HepG2 (cell line): ENCODE data around the gene VDAC1. TPM values are rescaled to one million over a fixed set of nuclear protein-coding genes. Genes with fewer than 3 reads are reported as not detected.

Experiments
- FOXJ3 ChIP-seq: sonication (generic); formaldehyde crosslinking; IDR thresholded peaks from 2 replicates; pipeline ENCODE4 v1.4.0; 2020; ENCODE audit warnings: missing genetic modification reagents, mild to moderate bottlenecking, borderline replicate concordance
- HOMEZ ChIP-seq: IDR thresholded peaks from 2 replicates; pipeline ENCODE4 v1.6.1; 2016; ENCODE audit warnings: low read depth
- JUND ChIP-seq: sonication (generic); formaldehyde crosslinking; IDR thresholded peaks from 2 replicates; pipeline ENCODE4 v1.8.0; 2022; ENCODE audit warnings: mild to moderate bottlenecking, missing genetic modification reagents
- KIAA2018 ChIP-seq: sonication (generic); formaldehyde crosslinking; IDR thresholded peaks from 2 replicates; pipeline ENCODE4 v1.5.0; 2020; ENCODE audit warnings: mild to moderate bottlenecking, missing genetic modification reagents, borderline replicate concordance
- MEF2D ChIP-seq: sonication (generic); formaldehyde crosslinking; IDR thresholded peaks from 2 replicates; pipeline ENCODE4 v1.5.1; 2020; ENCODE audit warnings: mild to moderate bottlenecking, missing genetic modification reagents
- PLRG1 ChIP-seq: fragments of 450-650 bp; conservative IDR thresholded peaks from 2 replicates; pipeline ENCODE4 v1.6.1; 2016
- SOX5 ChIP-seq: IDR thresholded peaks from 2 replicates; pipeline ENCODE4 v1.6.1; 2016; ENCODE audit warnings: borderline replicate concordance
- TERF1 ChIP-seq: sonication (generic); formaldehyde crosslinking; IDR thresholded peaks from 2 replicates; pipeline ENCODE4 v1.8.0; 2022; ENCODE audit warnings: mild to moderate bottlenecking, missing genetic modification reagents, moderate library complexity
- ZBTB25 ChIP-seq: IDR thresholded peaks from 2 replicates; pipeline ENCODE4 v1.6.1; 2018; ENCODE audit warnings: missing genetic modification reagents
- ZFP36L1 ChIP-seq: sonication (generic); formaldehyde crosslinking; IDR thresholded peaks from 2 replicates; pipeline ENCODE4 v1.8.0; 2022; ENCODE audit warnings: mild to moderate bottlenecking, missing genetic modification reagents, moderate library complexity
- ZNF556 ChIP-seq: sonication (generic); formaldehyde crosslinking; IDR thresholded peaks from 2 replicates; pipeline ENCODE4 v1.4.0; 2020; ENCODE audit warnings: mild to moderate bottlenecking, missing genetic modification reagents, borderline replicate concordance
- ZNF737 ChIP-seq: sonication (generic); formaldehyde crosslinking; IDR thresholded peaks from 2 replicates; pipeline ENCODE4 v1.5.0; 2020; ENCODE audit warnings: missing genetic modification reagents, mild to moderate bottlenecking, borderline replicate concordance
- ZXDC ChIP-seq: sonication (generic); formaldehyde crosslinking; IDR thresholded peaks from 2 replicates; pipeline ENCODE4 v1.5.0; 2020; ENCODE audit warnings: mild to moderate bottlenecking, missing genetic modification reagents
- polyA plus RNA-seq, 8 experiments: library from polyadenylated mRNA; depleted of rRNA in 3 of 8; stranded (reverse) in 7 of 8; unstranded in 1 of 8; fragments of >200 nt; fragmentation: Illumina TruSeq in 4 of 8; extraction: Trizol in 4 of 8; gene quantifications; 2 replicates each; pipeline versions ENCODE4 v1.2.1 to v1.2.3, GENCODE V29; 2011 to 2016; ENCODE audit warnings: low read depth in 4 of 8, missing spikeins in 1 of 8, mixed read lengths in 1 of 8; ENCODE audit not compliant: insufficient read depth in 1 of 8
- total RNA-seq, 5 experiments: library from RNA; depleted of rRNA; stranded (reverse); fragments of >200 nt; fragmentation: Illumina TruSeq; extraction: Trizol; gene quantifications; 2 replicates each; pipeline ENCODE4 v1.2.3, GENCODE V29; 2016; ENCODE audit warnings: low read depth in 1 of 5

Gene VDAC1
- total and polyA plus RNA-seq, 2 of the 13 experiments (the other 11 are each of a cell fraction or from before 2014, with no cell fraction given) = 112 to 380 TPM

- TF ChIP-seq MEF2D (peak; percentile 9), SOX5 (CRISPR knock-in tag) (no peak; the same call in 1 of the 2 replicates), KIAA2018 (CRISPR knock-in tag) (no peak), TERF1 (CRISPR knock-in tag) (no peak), ZNF556 (CRISPR knock-in tag) (no peak), ZBTB25 (CRISPR knock-in tag) (0 out of 2 replicates have a peak, but pooled peaks have one; percentile 28), PLRG1 (no peak), ZXDC (CRISPR knock-in tag) (0 out of 2 replicates have a peak, but pooled peaks have one; percentile 52), HOMEZ (CRISPR knock-in tag) (no peak), ZNF737 (CRISPR knock-in tag) (no peak), JUND (0 out of 2 replicates have a peak, but pooled peaks have one; percentile 3), FOXJ3 (0 out of 2 replicates have a peak, but pooled peaks have one; percentile 35), ZFP36L1 (0 out of 2 replicates have a peak, but pooled peaks have one; percentile 52)
Observed at GRCh38 chr5:134004626-134005416, at the start of gene VDAC1 (continued).
